Measurements from ENCODE around the gene ECE1.

ECE1 gene

GRCh38 chr1:21266119-21266774 lies 24.0 kb downstream of the ECE1 start:
- no peak for DNase-seq

GRCh38 chr1:21265644-21266043 lies 24.6 kb downstream of the ECE1 start:
- DNase-seq = no peak

GRCh38 chr1:21264898-21265297 lies 25.4 kb downstream of the ECE1 start:
- no peak for DNase-seq

- DNase-seq = no peak
Measured at GRCh38 chr1:21263653-21264225, 26.5 kb downstream of the ECE1 start.

GRCh38 chr1:21263052-21263429 lies 27.2 kb downstream of the ECE1 start:
- no peak for DNase-seq

- peak; percentile 16 for DNase-seq
Measured at GRCh38 chr1:21262293-21263051, 27.8 kb downstream of the ECE1 start.

GRCh38 chr1:21261551-21262292 lies 28.5 kb downstream of the ECE1 start:
- no peak for DNase-seq

- no peak for DNase-seq
Measured at GRCh38 chr1:21260405-21261125, 29.7 kb downstream of the ECE1 start.

GRCh38 chr1:21259316-21260076 lies 30.8 kb downstream of the ECE1 start:
- no peak for DNase-seq

GRCh38 chr1:21258331-21259134 lies 31.7 kb downstream of the ECE1 start:
- no peak for DNase-seq

GRCh38 chr1:21257431-21258135 lies 32.7 kb downstream of the ECE1 start:
- DNase-seq = no peak

GRCh38 chr1:21256776-21257175 lies 33.5 kb downstream of the ECE1 start:
- DNase-seq = no peak

GRCh38 chr1:21255943-21256320 lies 34.3 kb downstream of the ECE1 start:
- no peak for DNase-seq

- DNase-seq = peak; percentile 58
Measured at GRCh38 chr1:21255284-21255942, 34.9 kb downstream of the ECE1 start.

- DNase-seq = no peak
Measured at GRCh38 chr1:21254335-21254951, 35.8 kb downstream of the ECE1 start.

- DNase-seq = no peak
Measured at GRCh38 chr1:21251773-21252471, 38.3 kb downstream of the ECE1 start.

- DNase-seq = no peak
Measured at GRCh38 chr1:21249940-21250493, 40.2 kb downstream of the ECE1 start.

GRCh38 chr1:21247892-21248715 lies 42.2 kb downstream of the ECE1 start:
- no peak for DNase-seq
